ENCODE measurements around the gene ADCY10. TPM values are rescaled to one million over a fixed set of nuclear protein-coding genes. Genes with fewer than 3 reads are reported as not detected.

ADCY10 gene
- total RNA-seq, 1 donor from 2014 or later: 0.27 TPM

- Histone ChIP-seq H2AFZ (ENCODE audit: low read depth, low read length) (no peak overlapping the region), H3K27me3 (ENCODE audit: insufficient read depth, low read length) (no peaks in the 10 kb centered on the region), H3K4me2 (ENCODE audit: low read length) (no peak overlapping the region), H3K79me2 (ENCODE audit: insufficient read depth, low read length) (peaks cover 26% of the 10 kb centered on the region), H3K4me3 (ENCODE audit: insufficient read depth, low read depth, low read length) (no peak overlapping the region), H3K27ac (ENCODE audit: low read depth, low read length) (no peak overlapping the region), H4K20me1 (ENCODE audit: insufficient read depth, low read length) (peaks cover 65% of the 10 kb centered on the region), H3K9me3 (ENCODE audit: insufficient read depth, low read depth, low read length) (no peaks in the 10 kb centered on the region), H3K36me3 (ENCODE audit: insufficient read depth, low read length) (peaks cover 20% of the 10 kb centered on the region), H3K4me1 (ENCODE audit: insufficient read depth, low read length) (no peaks in the 10 kb centered on the region), H3K9ac (ENCODE audit: low read length) (no peak overlapping the region)
- Mint-ChIP-seq H3K4me1 (ENCODE audit: low read depth, unreplicated experiment) (peaks cover 7% of the 10 kb centered on the region), H3K4me3 (ENCODE audit: unreplicated experiment) (no peak overlapping the region), H3K36me3 (ENCODE audit: low read depth, unreplicated experiment) (peaks cover 25% of the 10 kb centered on the region), H3K27ac (ENCODE audit: unreplicated experiment) (no peak overlapping the region), H3K9me3 (ENCODE audit: unreplicated experiment) (no peaks in the 10 kb centered on the region), H3K27me3 (ENCODE audit: low read depth, unreplicated experiment) (no peaks in the 10 kb centered on the region)
- DNase-seq (ENCODE audit: low read depth): no peak
- TF ChIP-seq CTCF (IDR thresholded peaks at IDR 0.05; ENCODE audit: insufficient read depth, low read depth, low read length): no peak
- TF ChIP-seq EZH2 (IDR thresholded peaks at IDR 0.05; ENCODE audit: insufficient read depth, low read length): no peak
- no peak for FAIRE-seq
Measured at GRCh38 chr1:167767761-167768160, 146.2 kb downstream of the ADCY10 start.

- H2AFZ ChIP-seq (ENCODE audit: low read depth, low read length): no peak overlapping the region
- Mint-ChIP-seq H3K9me3 (ENCODE audit: unreplicated experiment) (no peaks in the 10 kb centered on the region), H3K27ac (ENCODE audit: unreplicated experiment) (no peak overlapping the region), H3K27me3 (ENCODE audit: low read depth, unreplicated experiment) (no peaks in the 10 kb centered on the region), H3K4me1 (ENCODE audit: low read depth, unreplicated experiment) (peaks cover 12% of the 10 kb centered on the region), H3K36me3 (ENCODE audit: low read depth, unreplicated experiment) (peaks cover 17% of the 10 kb centered on the region), H3K4me3 (ENCODE audit: unreplicated experiment) (no peak overlapping the region)
- no peak overlapping the region for H3K27ac ChIP-seq (ENCODE audit: low read depth, low read length)
- peaks cover 73% of the 10 kb centered on the region for H4K20me1 ChIP-seq (ENCODE audit: insufficient read depth, low read length)
- peaks cover 14% of the 10 kb centered on the region for H3K36me3 ChIP-seq (ENCODE audit: insufficient read depth, low read length)
- no peak for DNase-seq (ENCODE audit: low read depth)
- no peak overlapping the region for H3K9ac ChIP-seq (ENCODE audit: low read length)
- peaks cover 39% of the 10 kb centered on the region for H3K79me2 ChIP-seq (ENCODE audit: insufficient read depth, low read length)
- H3K4me1 ChIP-seq (ENCODE audit: insufficient read depth, low read length): no peaks in the 10 kb centered on the region
- H3K27me3 ChIP-seq (ENCODE audit: insufficient read depth, low read length): no peaks in the 10 kb centered on the region
- H3K4me2 ChIP-seq (ENCODE audit: low read length): no peak overlapping the region
- H3K9me3 ChIP-seq (ENCODE audit: insufficient read depth, low read depth, low read length): no peaks in the 10 kb centered on the region
- TF ChIP-seq EZH2 (IDR thresholded peaks at IDR 0.05; ENCODE audit: insufficient read depth, low read length): no peak
- TF ChIP-seq CTCF (IDR thresholded peaks at IDR 0.05; ENCODE audit: insufficient read depth, low read depth, low read length): no peak
- no peak overlapping the region for H3K4me3 ChIP-seq (ENCODE audit: insufficient read depth, low read depth, low read length)
- no peak for FAIRE-seq
Measured at GRCh38 chr1:167766538-167766937, 147.4 kb downstream of the ADCY10 start.

- no peak for FAIRE-seq
- H3K9me3 Mint-ChIP-seq (ENCODE audit: unreplicated experiment): no peaks in the 10 kb centered on the region
Measured at GRCh38 chr1:167765496-167765895, 148.4 kb downstream of the ADCY10 start.

More at GRCh38 chr1:167765496-167765895, 148.4 kb downstream of the ADCY10 start:
- Mint-ChIP-seq H3K4me1 (ENCODE audit: low read depth, unreplicated experiment) (peaks cover 22% of the 10 kb centered on the region), H3K27ac (ENCODE audit: unreplicated experiment) (no peak overlapping the region), H3K36me3 (ENCODE audit: low read depth, unreplicated experiment) (peaks cover 14% of the 10 kb centered on the region), H3K27me3 (ENCODE audit: low read depth, unreplicated experiment) (no peaks in the 10 kb centered on the region), H3K4me3 (ENCODE audit: unreplicated experiment) (no peak overlapping the region)
- Histone ChIP-seq H3K4me3 (ENCODE audit: insufficient read depth, low read depth, low read length) (no peak overlapping the region), H3K27me3 (ENCODE audit: insufficient read depth, low read length) (no peaks in the 10 kb centered on the region), H3K4me1 (ENCODE audit: insufficient read depth, low read length) (no peaks in the 10 kb centered on the region), H3K27ac (ENCODE audit: low read depth, low read length) (no peak overlapping the region), H4K20me1 (ENCODE audit: insufficient read depth, low read length) (peaks cover 82% of the 10 kb centered on the region), H3K4me2 (ENCODE audit: low read length) (no peak overlapping the region), H3K9me3 (ENCODE audit: insufficient read depth, low read depth, low read length) (no peaks in the 10 kb centered on the region), H3K9ac (ENCODE audit: low read length) (no peak overlapping the region), H3K36me3 (ENCODE audit: insufficient read depth, low read length) (peaks cover 14% of the 10 kb centered on the region), H2AFZ (ENCODE audit: low read depth, low read length) (no peak overlapping the region), H3K79me2 (ENCODE audit: insufficient read depth, low read length) (peaks cover 46% of the 10 kb centered on the region)
- TF ChIP-seq EZH2 (IDR thresholded peaks at IDR 0.05; ENCODE audit: insufficient read depth, low read length) (no peak), CTCF (IDR thresholded peaks at IDR 0.05; ENCODE audit: insufficient read depth, low read depth, low read length) (no peak)
- no peak for DNase-seq (ENCODE audit: low read depth)
